ENCODE data around the gene KCNIP1. TPM values are rescaled to one million over a fixed set of nuclear protein-coding genes. Genes with fewer than 3 reads are reported as not detected.
"Not testable (repeated sequence)": the region's sequence is repeated elsewhere in the genome, so short reads cannot be mapped to it uniquely, and the experiment has no call there.

Gene KCNIP1
- total and polyA plus RNA-seq, 9 of the 15 experiments (the other 6 are each of a cell fraction or from before 2014, with no cell fraction given): not detected

- H3K27ac ChIP-seq (ENCODE audit: extremely low read depth, low read depth, low read length); H3K9ac ChIP-seq (ENCODE audit: insufficient read depth in 1 of 2, low read depth in 2 of 2, low read length in 2 of 2); H3K4me3 ChIP-seq; intact Hi-C loops (cut with micrococcal nuclease); H3K36me3 ChIP-seq (ENCODE audit: control insufficient read depth, insufficient read depth, low read length); H3K9me3 ChIP-seq (replicated peaks; ENCODE audit: control insufficient read depth, insufficient read depth, low read depth, low read length); in situ Hi-C loops (cut with MboI); H3K79me2 ChIP-seq (ENCODE audit: control insufficient read depth, insufficient read depth, low read length); ATAC-seq; H3K9me1 ChIP-seq (ENCODE audit: control insufficient read depth, insufficient read depth, low read length); H3K27me3 ChIP-seq (ENCODE audit: control insufficient read depth in 2 of 2, insufficient read depth in 2 of 2, low read length in 2 of 2); H2AFZ ChIP-seq (ENCODE audit: low read depth, low read length); BruUV-seq (replicated peaks); DNase-seq (ENCODE audit: extremely low read depth in 1 of 4, low spot score in 3 of 4); H3K4me1 ChIP-seq (replicated peaks in 1 of 2; ENCODE audit: control insufficient read depth in 2 of 2, insufficient read depth in 2 of 2, low read length in 2 of 2); H3K4me2 ChIP-seq (ENCODE audit: insufficient read depth, low read length); FAIRE-seq; CTCF ChIA-PET (ENCODE audit: low intra/inter-chr PET ratio); H4K20me1 ChIP-seq (replicated peaks; ENCODE audit: control insufficient read depth, insufficient read depth, low read length); TF ChIP-seq ATF3 (CRISPR knock-in tag; conservative IDR thresholded peaks at IDR 0.05); ATF1 (CRISPR knock-in tag; IDR thresholded peaks at IDR 0.05): not testable (repeated sequence)
- POLR2A ChIA-PET: interaction anchor here (0.7 kb wide), 1 partner anchor 10 kb away, joined by 3 read pairs; no protein-coding TSS in a partner anchor
- WGBS (ENCODE audit: insufficient coverage, low coverage, missing lambda C conversion rate): 0% methylated on average over 1 of the region's 1 CpG
- peak in 1 of 2 experiments; percentile 20; a peak in 1 of 4 replicates for TF ChIP-seq KDM1A (IDR thresholded peaks at IDR 0.05)
- TF ChIP-seq ATF3 (IDR thresholded peaks at IDR 0.05): peak; percentile 22; the same call in 1 of the 2 replicates
- TF ChIP-seq EHMT2 (IDR thresholded peaks at IDR 0.05): 0 out of 2 replicates have a peak, but pooled peaks have one; percentile 31
- peak; percentile 68 for TF ChIP-seq ATF1 (tag; IDR thresholded peaks at IDR 0.05)
Observed at GRCh38 chr5:170550382-170550781, 46.6 kb downstream of the KCNIP1 start.

GRCh38 chr5:170551076-170551475 lies 47.3 kb downstream of the KCNIP1 start:
- no peaks in the 10 kb centered on the region for H3K36me3 ChIP-seq (ENCODE audit: control insufficient read depth, insufficient read depth, low read length)
- no peak for FAIRE-seq
- 6% methylated on average over 4 of the region's 4 CpGs for WGBS (ENCODE audit: insufficient coverage, low coverage, missing lambda C conversion rate)
- ATAC-seq: no peak
- in situ Hi-C loops (cut with MboI) (no loop called here), intact Hi-C loops (cut with micrococcal nuclease) (no loop called here)
- POLR2A ChIA-PET: interaction anchor here (0.7 kb wide), 1 partner anchor 11 kb away, joined by 3 read pairs; no protein-coding TSS in a partner anchor
- H3K4me1 ChIP-seq (replicated peaks in 1 of 2; ENCODE audit: control insufficient read depth in 2 of 2, insufficient read depth in 2 of 2, low read length in 2 of 2): no peaks in the 10 kb centered on the region
- TF ChIP-seq ZNF316 (IDR thresholded peaks at IDR 0.05) (no peak), PML (IDR thresholded peaks at IDR 0.05; ENCODE audit: low read length) (no peak), NR1H2 (CRISPR knock-in tag; IDR thresholded peaks at IDR 0.05) (no peak), TRIM25 (IDR thresholded peaks at IDR 0.05; ENCODE audit: borderline replicate concordance) (no peak), ZNF778 (CRISPR knock-in tag; IDR thresholded peaks at IDR 0.05) (no peak), NR2C1 (IDR thresholded peaks at IDR 0.05) (no peak), NR2C1 (tag; IDR thresholded peaks at IDR 0.05) (no peak)
- TF ChIP-seq, protein P1, sequence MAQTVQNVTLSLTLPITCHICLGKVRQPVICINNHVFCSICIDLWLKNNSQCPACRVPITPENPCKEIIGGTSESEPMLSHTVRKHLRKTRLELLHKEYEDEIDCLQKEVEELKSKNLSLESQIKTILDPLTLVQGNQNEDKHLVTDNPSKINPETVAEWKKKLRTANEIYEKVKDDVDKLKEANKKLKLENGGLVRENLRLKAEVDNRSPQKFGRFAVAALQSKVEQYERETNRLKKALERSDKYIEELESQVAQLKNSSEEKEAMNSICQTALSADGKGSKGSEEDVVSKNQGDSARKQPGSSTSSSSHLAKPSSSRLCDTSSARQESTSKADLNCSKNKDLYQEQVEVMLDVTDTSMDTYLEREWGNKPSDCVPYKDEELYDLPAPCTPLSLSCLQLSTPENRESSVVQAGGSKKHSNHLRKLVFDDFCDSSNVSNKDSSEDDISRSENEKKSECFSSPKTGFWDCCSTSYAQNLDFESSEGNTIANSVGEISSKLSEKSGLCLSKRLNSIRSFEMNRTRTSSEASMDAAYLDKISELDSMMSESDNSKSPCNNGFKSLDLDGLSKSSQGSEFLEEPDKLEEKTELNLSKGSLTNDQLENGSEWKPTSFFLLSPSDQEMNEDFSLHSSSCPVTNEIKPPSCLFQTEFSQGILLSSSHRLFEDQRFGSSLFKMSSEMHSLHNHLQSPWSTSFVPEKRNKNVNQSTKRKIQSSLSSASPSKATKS (CRISPR knock-in tag; IDR thresholded peaks at IDR 0.05): no peak
- no peaks in the 10 kb centered on the region; a peak in 1 of 5 replicates for H3K27me3 ChIP-seq (ENCODE audit: control insufficient read depth in 2 of 2, insufficient read depth in 2 of 2, low read length in 2 of 2)
- H3K79me2 ChIP-seq (ENCODE audit: control insufficient read depth, insufficient read depth, low read length): no peaks in the 10 kb centered on the region
- no peaks in the 10 kb centered on the region for H3K9me3 ChIP-seq (replicated peaks; ENCODE audit: control insufficient read depth, insufficient read depth, low read depth, low read length)
- BruUV-seq (replicated peaks): no TSS peak
- DNase-seq (ENCODE audit: extremely low read depth in 1 of 4, low spot score in 3 of 4): no peak
- H3K4me3 ChIP-seq: no peak overlapping the region
- H3K9ac ChIP-seq (ENCODE audit: insufficient read depth in 1 of 2, low read depth in 2 of 2, low read length in 2 of 2): no peak overlapping the region
- H2AFZ ChIP-seq (ENCODE audit: low read depth, low read length): no peak overlapping the region
- H3K27ac ChIP-seq (ENCODE audit: extremely low read depth, low read depth, low read length): no peak overlapping the region
- CTCF ChIA-PET (ENCODE audit: low intra/inter-chr PET ratio): no interaction called here
- no peaks in the 10 kb centered on the region for H4K20me1 ChIP-seq (replicated peaks; ENCODE audit: control insufficient read depth, insufficient read depth, low read length)
- H3K4me2 ChIP-seq (ENCODE audit: insufficient read depth, low read length): no peak overlapping the region
- H3K9me1 ChIP-seq (ENCODE audit: control insufficient read depth, insufficient read depth, low read length): no peaks in the 10 kb centered on the region
